ENCODE data around the gene NT5C2.

DNA sequence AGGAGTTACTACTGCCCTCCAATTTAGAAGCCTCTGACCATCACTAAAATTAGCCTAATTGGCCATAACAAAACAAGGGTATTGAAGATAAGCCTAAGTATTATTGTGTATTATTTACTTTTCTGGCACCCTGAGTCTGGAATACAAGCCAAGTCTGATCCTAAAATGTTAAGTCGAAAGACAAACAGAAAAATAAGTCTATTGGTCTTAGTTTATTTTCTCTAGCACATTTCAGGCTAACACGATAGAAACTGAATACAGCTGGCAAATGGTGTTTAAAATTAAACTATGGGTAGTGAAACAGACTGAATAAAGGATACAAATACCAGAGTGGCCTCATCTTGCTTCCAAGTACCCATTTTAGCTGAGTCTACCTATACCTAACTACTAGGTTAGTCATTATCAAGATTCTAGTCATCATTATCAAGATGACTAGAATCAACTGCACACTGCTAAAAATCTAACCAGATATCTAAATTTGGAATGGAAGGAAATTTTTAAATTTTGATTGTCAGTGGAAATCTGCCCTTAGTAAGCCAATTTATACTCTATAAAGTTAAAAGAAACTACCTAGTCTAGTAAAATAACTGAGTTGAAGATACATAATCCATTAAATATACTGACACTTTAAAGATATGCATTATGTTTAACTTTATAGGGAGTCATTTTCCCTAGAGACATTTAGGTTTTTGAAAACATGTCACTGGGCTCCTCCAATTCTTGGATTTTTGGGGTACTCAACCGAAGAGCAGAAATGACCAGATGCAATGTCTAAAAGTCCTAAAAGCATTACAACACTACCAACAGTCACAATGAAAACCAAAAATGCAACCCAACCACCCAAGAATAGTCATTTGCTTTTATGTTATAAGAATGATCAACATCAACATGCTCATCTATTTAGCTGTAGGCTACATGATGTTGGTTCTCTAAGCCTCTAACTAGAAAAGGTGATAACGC, 80.9 kb downstream of the NT5C2 start:
- TF ChIP-seq, protein P1, sequence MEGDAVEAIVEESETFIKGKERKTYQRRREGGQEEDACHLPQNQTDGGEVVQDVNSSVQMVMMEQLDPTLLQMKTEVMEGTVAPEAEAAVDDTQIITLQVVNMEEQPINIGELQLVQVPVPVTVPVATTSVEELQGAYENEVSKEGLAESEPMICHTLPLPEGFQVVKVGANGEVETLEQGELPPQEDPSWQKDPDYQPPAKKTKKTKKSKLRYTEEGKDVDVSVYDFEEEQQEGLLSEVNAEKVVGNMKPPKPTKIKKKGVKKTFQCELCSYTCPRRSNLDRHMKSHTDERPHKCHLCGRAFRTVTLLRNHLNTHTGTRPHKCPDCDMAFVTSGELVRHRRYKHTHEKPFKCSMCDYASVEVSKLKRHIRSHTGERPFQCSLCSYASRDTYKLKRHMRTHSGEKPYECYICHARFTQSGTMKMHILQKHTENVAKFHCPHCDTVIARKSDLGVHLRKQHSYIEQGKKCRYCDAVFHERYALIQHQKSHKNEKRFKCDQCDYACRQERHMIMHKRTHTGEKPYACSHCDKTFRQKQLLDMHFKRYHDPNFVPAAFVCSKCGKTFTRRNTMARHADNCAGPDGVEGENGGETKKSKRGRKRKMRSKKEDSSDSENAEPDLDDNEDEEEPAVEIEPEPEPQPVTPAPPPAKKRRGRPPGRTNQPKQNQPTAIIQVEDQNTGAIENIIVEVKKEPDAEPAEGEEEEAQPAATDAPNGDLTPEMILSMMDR (IDR thresholded peaks at IDR 0.05) = no peak
- TF ChIP-seq POLR2A (IDR thresholded peaks at IDR 0.05) = no peak

Data from lower leg skin (tissue), 3 donors.